GM18526 (cell line): ENCODE data around the gene MNAT1.

Experiments
- POLR2A ChIP-seq: IDR thresholded peaks from 3 replicates; pipeline ENCODE4 v1.6.1; 2011; ENCODE audit not compliant: insufficient read length; ENCODE audit errors: extremely low read depth

Gene MNAT1

DNA sequence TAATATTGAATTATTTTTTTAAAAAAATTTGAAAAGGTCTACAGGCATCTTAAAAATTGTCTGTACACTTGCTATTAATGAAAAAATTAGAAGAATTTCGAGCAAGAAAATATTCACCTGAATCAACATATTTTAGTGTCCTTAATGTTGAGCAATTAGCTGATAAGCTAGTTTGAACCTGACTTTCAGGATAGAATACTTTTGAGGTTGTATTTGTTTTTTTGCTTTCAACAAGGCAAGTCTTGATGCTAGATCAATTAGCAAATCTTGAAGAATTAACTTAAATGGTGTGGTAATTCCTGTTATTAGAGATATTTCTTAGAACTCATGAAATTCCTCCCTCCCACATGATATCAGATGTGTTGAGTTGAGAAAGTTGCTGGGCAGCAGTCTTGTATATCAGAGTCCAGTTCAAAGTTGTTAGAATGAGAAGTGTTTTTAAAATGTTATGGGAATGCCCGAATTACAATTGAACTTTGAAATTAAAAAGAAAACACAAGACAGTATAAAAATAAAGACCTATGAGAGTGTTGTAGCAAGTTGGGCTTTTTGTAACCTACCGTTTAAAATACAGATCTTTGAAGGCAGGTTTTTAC, 127.1 kb downstream of the MNAT1 start:
- no peak for TF ChIP-seq POLR2A

DNA sequence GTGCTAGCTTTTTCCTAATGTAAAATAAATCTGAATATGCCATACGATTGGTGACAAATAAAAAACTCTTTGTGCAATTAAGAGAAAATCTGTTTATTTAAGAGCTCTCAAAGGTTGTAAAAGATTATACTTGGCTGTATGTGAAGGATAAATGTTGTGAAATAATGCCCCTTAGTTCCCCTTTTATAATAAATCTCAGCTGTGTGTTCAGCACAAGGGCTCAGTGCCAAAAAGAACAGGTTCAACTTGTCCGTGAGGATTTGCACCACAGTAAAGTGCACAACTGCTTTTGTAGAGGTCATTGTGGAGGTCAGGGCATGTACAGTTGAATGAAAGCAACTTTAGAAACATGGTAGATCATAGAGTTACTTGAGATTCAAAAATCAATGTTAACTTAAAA, 127.7 kb downstream of the MNAT1 start:
- no peak for TF ChIP-seq POLR2A

DNA sequence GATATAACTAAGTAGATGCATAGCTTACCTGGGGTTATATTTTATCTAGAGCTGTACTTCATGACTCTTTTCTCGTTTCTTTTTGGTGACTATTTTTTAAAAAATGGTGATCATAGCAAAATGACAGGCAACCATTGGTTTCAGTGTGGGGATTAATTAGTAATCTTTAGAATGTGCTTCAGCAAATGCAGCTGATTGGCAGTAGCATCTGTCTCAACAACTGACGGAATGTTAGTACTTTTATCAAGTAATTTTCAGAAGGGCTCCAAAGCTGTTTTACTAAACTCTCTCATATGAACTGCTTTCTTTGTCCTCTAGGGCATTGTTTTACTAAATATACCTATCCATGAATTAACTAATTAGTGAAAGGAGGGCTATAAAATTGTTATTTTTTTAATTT, 128.7 kb downstream of the MNAT1 start:
- TF ChIP-seq POLR2A: no peak

DNA sequence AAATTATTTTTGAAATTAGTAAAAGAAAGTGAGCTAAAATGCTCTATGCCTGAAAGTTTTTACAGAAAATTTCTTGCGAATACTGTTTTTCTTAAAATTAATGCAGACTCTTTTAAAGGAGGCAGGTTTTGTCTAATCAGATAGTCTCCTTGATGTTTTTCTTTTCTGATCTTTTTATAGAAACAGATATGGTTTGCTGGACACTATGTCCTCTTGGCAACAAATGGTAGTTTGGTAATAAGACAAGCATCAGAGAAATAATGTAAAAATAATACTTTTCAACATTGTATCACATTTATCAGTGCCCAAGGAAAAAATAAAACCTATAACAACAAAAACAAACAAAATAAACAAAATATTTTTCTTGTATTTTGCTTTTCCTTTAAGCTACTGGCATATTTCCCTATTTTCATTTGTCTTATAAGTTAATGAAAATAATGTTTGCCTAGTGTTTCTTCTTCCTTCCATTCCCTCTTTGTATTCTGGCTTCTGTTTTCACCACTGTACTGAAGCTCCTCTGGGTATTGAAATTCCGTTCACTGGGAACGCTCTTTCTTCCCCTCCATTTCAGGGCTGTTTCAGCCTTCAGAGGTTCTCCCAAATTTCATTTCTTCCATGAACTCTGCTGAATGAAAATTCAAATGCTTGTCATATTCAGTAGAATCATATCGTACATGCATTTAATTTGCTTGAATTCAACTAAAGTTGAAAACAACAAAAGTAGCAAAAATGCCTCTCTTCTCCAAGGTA, 131.0 kb downstream of the MNAT1 start:
- TF ChIP-seq POLR2A: no peak

DNA sequence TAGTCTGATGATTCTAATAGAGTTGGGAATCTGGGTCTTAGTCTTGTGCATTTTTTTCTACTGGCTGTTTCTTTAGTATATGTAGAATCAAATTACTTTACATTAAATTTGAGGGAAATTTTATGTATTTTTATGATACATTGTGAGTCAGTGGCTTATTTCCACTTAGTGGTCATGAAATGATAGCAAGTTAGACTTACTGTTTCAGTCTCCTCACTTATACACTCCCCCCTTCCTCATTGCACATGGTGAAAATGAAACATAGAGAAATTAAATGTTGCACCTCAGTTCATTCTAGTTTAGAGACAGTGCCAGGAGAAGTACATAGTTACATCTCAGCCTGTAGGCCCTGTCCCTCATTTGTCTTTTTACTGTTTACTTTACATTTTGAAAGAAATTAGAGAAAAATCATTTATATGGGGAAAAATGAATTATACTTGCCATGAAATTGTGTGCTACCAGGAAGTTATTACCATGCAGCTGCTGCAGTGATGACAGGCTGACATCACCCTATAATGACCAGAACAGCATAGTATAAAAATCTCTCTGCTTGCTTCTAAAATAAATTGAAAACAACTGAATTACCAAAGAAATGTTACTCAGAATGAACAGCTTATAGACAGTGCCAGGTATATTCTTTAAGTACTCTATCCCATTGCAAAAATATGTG, 133.1 kb downstream of the MNAT1 start:
- TF ChIP-seq POLR2A: no peak

DNA sequence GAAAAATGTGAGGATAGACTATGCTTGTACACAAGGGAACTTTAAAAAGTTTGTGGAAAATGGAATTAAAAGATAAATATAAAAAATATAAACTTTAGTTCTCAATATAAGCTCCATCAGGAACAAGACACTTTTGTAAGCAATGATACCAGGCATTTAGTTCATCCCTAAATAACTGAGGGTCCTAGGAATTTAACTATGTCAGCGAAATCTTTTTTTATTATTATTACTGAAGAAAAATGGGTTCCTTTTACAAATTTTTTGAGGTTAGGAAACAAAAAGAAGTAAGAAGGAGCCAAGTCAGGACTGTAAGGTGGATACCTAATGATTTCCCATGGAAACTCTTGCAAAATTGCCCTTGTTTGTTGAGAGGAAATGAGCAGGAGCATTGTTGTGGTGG, 143.6 kb downstream of the MNAT1 start:
- TF ChIP-seq POLR2A: no peak

DNA sequence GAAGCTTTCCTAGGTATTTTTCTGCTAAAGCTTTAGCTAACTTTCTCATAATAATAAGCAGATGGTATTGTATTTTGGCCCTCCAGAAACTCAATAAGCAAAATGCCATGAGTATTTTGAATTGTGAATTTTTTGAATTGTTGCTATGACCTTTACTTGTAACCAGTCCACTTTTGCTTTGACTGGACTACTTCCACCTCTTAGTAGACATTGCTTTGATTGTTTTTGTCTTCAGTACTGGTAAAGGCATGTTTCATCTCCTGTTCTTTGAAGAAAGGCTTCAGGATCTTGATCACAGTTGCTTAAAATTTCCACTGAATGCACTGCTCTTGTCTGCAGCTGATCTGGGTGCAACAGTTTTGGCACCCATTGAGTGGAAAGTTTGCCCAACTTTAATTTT, 144.0 kb downstream of the MNAT1 start:
- TF ChIP-seq POLR2A: no peak

DNA sequence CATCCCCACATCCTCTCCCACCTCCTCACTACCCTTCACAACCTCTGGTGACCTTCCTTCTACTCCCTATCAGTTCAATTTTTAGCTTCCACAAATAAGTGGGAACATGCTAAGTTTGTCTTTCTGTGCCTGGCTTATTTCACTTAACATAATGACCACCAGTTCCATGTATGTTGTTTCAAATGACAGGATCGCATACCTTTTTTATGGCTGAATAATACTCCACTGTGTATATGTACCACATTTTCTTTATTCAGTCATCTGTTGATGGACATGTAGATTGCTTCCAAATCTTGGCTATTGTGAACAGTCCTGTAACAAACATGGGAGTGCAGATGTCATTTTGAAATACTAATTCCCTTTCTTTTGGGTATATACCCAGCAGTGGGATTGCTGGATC, 147.7 kb downstream of the MNAT1 start:
- TF ChIP-seq POLR2A: no peak

DNA sequence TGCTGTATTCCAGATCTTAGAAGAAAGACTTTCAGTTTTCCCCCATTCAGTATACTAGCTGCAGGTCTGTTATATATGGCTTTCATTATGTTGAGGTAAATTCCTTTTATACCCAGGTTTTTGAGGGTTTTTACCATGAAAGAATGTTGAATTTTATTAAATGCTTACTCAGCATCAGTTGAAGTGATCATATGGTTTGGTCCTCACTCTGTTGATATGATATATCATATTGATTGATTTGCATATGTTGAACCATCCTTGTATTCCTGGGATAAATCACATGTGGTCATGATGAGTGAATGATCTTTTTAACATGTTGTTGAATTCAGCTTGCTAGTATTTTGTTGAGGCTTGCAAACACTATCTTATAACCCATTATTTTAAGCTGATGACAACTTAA, 149.6 kb downstream of the MNAT1 start:
- TF ChIP-seq POLR2A: no peak

DNA sequence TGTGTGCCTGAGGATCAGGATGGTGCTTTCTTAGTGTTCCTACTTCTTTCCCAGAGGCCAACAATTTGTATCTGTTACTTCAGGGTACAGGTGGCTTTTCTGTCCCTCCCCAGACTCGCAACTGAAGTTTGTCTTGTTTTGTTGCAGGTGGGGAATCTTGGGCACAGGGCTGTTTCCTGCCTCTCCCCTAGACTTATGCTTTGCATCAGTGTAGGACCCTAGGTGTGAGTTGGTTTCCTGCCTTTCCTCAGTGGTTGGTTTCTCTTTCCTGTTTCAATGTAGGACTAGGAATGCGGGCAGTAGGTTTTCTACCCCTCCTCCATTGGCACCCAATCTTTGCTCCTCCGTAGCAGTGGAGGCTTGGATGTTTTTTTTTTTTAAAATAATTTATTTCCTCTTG, 159.3 kb downstream of the MNAT1 start:
- TF ChIP-seq POLR2A: no peak

DNA sequence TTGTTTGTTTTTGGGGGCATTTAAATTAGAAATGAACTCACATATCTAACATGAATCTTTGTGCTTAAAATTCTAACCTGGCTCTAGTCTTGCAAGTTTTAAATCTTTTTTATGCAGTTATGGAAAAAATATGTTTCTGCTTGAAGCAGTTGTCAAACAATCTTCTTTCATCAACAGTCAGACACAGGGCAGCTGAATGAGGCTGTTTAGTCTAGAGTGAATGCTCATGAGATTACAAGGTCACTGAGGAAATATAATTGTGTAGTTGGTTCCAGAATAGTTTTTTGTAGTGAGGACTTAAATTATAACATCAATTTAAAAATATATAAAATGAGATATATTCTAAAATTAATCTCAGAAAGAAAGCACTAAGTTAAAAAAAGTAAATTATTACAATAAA, 169.8 kb downstream of the MNAT1 start:
- no peak for TF ChIP-seq POLR2A

DNA sequence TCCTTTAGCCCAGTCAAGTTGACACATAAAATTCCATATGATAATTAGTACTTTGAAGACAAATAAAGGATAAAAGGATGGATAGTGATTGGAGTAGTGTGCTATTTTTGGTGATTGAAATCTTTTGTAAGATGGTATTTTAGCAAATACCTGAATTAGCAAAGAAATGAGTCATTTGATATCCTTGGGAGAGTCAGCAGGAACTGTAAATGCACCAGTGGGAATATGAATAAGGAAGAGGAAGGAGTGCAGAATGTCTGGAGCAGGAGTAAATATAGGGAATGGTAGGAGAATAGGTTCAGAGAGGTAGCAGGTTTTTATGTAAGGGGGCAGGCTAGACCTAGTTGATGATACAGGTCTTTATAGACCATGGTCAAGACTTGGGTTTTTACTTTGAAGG, 171.4 kb downstream of the MNAT1 start:
- no peak for TF ChIP-seq POLR2A

DNA sequence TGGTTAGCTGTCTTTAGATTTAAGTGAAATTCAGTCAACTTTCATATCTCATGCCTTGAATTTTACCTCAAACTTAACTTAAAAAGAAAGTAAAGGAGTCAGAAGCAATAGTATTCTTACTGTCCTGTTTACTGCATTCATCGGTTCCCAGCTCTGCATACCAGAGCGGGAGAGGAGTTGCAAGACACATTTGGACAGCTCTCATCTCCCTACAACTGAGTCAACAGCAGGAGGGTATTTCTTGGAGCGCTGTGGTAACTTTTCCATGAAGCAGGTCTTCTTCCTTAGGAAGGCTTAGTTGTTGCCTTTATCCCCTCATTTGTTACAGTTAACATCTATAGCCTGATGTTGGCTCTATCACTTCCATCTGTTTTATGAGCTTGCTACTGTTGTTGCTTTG, 181.2 kb downstream of the MNAT1 start:
- TF ChIP-seq POLR2A: no peak

DNA sequence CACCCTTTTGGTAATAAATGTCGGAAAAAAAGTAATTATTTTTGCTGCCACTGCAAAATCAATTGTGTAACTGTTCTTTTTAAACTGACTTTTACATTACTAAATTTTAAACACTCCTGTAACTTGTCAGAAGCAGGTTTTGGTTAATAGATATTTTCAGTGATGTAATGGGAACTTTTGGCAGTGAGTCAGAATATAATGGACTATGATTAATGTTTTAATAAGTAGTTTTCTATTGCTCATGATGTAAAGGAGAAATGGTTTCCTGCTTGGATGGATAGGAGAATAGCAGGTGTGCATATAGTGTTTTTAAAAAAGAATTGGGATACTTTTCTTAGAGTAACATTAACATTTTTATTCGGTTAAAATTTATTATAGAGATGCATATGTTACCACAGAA, 187.5 kb downstream of the MNAT1 start:
- no peak for TF ChIP-seq POLR2A

DNA sequence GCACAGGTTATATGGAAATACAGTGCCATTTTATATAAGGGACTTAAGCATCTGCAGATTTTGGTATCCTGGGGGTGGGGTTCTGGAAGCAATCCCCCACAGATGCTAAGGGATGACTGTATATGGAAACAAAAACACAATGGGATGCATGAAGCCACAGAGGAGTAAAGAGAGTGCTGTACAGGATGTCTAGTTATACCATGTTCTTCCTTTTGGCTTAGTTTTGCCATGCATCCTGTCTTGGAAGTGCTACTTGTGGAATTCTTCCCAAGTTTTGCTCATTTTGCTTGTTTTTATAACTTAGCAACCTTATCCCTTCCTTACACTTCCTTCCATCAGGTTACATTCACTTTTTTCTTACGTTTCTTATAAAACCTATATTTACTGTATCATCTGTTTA, 190.7 kb downstream of the MNAT1 start:
- no peak for TF ChIP-seq POLR2A

DNA sequence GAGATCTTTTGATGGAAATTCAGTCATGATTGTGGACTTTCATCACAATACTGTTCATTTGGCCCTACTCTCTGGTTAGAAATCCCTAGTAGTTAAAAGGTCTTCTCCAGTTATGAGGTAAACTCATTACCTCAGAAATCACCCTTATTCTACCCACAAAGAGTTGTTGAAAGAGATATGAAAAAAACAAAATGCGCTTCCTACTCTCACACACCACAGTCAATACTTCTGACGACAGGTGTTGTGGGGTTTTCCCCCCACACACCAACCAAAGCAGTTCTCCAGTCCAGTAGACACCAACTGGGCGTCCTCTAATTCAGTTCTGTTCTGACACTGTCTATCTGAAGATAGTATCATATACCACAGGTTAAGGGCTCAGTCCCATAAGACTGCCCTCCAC, 191.4 kb downstream of the MNAT1 start:
- TF ChIP-seq POLR2A: no peak

DNA sequence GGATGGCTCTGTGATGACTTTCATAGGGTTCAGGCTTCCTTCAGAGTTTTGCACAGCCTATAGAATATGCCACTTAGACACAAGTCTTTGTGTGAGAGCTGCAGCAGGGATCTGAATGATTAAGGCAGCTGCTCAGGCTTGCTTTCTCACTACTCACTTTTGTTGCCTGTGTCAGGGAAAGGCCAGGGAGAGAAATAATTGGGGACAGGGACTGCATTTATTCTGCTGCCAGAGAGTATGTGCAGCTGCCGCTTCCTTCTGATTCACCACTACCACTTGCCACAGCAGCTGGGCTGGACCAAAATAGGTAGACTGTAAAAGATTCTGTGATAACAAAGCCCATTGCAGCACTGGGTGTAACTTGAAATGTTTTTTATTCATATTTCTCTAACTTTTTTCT, 196.7 kb downstream of the MNAT1 start:
- no peak for TF ChIP-seq POLR2A

DNA sequence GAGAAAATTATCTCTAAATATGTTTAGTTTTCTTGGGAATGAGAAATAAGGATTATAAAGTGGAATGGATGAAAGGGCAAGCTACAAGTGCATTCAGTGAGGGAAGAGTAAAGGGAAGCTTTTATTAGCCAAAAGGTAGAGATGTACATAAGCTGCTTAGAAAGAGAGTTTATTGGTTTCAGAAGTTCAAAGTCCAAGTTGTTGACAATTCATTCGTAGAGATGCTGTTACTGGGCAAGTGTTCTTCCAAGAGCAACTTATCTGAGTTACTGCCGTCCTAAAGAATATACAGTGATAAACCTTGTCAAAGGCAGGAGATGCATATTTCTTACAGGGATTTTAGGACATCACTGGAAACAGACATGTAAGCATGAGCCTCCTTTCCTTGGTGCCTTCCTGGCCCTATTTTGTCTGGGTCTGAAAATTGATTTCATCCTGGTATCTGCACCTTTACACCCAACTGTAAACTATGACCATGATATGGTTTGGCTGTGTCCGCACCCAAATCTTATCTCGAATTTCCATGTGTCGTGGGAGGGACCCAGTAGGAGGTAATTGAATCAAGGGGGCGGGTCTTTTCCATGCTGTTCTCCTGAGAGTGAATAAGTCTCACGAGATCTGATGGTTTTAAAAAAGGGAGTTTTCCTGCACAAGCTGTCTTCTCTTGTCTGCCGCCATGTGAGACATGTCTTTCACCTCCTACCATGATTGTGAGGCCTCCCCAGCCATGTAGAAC, 199.5 kb downstream of the MNAT1 start:
- TF ChIP-seq POLR2A: no peak
